Hematopoietic multipotent progenitor cell treated with erythropoietin and hydrocortisone succinate and interleukin-3 and kit ligand, for 4 days (in vitro differentiated cells): ENCODE results near the gene CENPF.

Experiments
- DNase-seq: peaks from one replicate; pipeline ENCODE4 v3.0.0-alpha.2; 2015

CENPF gene

DNA sequence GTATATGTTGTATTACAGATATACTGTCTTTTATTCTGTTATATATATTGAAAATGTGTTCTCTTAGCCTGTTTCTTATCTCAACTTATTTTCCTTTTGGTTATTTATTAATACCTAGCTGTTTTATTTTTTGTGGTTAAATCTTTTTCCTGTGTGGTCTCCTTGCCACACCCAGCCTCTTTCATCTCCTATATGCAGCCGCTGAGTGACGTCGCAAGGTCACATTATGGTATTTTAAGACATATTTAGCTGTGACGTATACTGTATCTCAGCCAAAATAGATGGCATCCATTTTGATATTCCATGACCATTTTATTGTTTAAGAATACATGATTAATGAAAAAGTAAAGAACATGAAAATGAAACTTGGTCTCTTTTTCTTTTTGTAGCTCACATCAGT is 29.1 kb downstream of the CENPF start:
- peak; percentile 28 for DNase-seq

DNA sequence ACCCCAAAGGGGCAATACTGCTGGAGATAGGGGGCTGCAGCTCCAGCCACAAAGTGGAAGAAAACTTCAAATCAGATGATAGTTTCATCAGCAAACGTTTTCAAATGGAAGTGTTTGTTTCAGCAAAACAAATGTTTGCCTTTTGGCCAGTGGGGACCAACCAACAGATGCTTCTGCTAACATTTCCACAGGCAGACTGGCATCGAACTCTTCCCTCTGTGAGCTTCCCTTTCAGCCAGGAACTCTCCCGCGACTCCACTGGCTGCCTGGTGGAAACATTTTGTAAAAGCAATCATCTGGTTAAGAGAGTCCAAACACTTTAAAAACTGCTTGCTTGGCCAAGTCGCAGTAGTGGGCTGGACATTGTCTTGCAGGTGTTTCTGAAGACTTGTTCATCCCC is 30.7 kb downstream of the CENPF start:
- no peak for DNase-seq

DNA sequence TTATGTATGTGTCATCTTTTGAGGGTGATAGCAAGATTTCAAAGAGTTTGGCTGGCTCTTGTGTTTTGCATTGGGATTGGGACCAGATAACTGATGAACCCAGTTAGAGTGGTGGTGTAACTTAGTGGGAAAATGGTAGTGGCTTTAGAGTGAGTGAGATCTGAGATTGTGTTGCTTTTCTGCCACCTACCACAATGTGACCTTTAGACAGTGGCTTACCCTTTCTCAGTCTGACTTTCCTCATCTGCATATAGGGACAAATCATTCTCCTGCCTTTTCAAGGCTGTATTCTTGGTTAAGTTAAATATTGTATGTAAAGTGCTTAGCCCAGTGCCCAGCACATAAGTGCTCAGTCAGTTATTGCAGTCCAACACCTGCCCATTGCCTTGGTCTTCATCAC is 31.3 kb downstream of the CENPF start:
- DNase-seq = no peak

DNA sequence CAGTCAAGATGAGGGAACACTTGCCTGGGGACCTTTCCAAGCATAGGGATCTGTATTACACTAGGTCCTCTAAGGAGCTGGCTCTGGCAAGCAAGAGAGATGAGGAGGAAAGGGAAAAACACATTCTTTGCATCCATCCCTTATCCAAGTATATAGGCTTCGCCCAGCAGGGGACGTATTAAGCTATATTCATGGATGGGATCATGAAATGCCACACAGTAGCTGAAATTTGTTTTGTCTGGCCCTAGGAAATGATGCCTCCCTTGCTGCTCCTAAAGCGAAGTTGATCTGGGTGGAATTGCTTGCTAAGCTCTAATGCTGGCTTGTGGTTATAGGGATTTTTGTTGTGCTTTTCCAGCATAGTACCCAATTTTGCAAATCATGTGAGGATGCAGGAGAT is 32.1 kb downstream of the CENPF start:
- no peak for DNase-seq

- no peak for DNase-seq
Measured at GRCh38 chr1:214635506-214635905, 32.5 kb downstream of the CENPF start.

- no peak for DNase-seq
Measured at GRCh38 chr1:214636436-214636835, 33.4 kb downstream of the CENPF start.

- no peak for DNase-seq
Measured at GRCh38 chr1:214637125-214637524, 34.1 kb downstream of the CENPF start.

- DNase-seq = peak; percentile 69
Measured at GRCh38 chr1:214637722-214638458, 34.9 kb downstream of the CENPF start.

DNA sequence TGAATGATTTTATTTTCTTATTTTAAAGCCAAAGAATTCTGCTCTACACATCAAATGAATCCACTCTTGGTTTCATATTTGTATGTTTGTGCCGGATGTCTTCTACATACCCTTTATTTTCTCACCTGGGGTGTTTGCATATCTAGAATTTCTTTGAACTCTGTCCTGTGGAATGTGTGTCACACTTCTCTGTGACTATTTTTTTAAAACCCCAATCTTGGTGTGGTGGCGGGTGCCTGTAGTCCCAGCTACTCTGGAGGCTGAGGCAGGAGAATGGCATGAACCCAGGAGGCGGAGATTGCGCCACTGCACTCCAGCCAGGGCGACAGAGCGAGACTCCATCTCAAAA is 35.4 kb downstream of the CENPF start:
- no peak for DNase-seq

GRCh38 chr1:214638997-214639396 is 36.0 kb downstream of the CENPF start:
- DNase-seq = no peak

DNA sequence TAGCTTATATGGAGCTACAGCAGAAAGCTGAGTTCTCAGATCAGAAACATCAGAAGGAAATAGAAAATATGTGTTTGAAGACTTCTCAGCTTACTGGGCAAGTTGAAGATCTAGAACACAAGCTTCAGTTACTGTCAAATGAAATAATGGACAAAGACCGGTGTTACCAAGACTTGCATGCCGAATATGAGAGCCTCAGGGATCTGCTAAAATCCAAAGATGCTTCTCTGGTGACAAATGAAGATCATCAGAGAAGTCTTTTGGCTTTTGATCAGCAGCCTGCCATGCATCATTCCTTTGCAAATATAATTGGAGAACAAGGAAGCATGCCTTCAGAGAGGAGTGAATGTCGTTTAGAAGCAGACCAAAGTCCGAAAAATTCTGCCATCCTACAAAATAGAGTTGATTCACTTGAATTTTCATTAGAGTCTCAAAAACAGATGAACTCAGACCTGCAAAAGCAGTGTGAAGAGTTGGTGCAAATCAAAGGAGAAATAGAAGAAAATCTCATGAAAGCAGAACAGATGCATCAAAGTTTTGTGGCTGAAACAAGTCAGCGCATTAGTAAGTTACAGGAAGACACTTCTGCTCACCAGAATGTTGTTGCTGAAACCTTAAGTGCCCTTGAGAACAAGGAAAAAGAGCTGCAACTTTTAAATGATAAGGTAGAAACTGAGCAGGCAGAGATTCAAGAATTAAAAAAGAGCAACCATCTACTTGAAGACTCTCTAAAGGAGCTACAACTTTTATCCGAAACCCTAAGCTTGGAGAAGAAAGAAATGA is 37.6 kb downstream of the CENPF start:
- DNase-seq = no peak

- no peak for DNase-seq
Measured at GRCh38 chr1:214641214-214641895, 38.4 kb downstream of the CENPF start.

- no peak for DNase-seq
Measured at GRCh38 chr1:214643030-214643429, 40.0 kb downstream of the CENPF start.

DNA sequence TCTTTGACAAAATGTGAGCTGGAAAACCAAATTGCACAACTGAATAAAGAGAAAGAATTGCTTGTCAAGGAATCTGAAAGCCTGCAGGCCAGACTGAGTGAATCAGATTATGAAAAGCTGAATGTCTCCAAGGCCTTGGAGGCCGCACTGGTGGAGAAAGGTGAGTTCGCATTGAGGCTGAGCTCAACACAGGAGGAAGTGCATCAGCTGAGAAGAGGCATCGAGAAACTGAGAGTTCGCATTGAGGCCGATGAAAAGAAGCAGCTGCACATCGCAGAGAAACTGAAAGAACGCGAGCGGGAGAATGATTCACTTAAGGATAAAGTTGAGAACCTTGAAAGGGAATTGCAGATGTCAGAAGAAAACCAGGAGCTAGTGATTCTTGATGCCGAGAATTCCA is 42.7 kb downstream of the CENPF start:
- no peak for DNase-seq

- DNase-seq = no peak
Measured at GRCh38 chr1:214648801-214649200, 45.8 kb downstream of the CENPF start.

- DNase-seq = no peak
Measured at GRCh38 chr1:214649607-214650006, 46.6 kb downstream of the CENPF start.

DNA sequence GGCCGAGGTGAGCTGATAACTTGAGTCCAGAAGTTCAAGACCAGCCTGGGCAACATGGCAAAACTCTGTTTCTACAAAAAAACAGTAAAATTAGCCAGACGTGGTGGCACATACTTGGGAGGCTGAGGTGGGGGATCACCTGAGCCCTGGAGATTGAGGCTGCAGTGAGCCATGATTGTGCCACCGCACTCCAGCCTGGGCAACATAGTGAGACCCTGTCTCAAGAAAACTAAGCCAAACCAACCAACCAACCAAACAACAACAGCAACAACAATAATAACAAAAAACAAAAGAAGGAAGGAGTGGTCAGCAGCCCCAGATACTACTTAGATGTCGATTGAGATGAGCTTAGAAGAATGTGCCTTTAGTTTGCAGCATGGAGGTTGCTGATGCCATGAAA is 47.7 kb downstream of the CENPF start:
- DNase-seq = no peak

DNA sequence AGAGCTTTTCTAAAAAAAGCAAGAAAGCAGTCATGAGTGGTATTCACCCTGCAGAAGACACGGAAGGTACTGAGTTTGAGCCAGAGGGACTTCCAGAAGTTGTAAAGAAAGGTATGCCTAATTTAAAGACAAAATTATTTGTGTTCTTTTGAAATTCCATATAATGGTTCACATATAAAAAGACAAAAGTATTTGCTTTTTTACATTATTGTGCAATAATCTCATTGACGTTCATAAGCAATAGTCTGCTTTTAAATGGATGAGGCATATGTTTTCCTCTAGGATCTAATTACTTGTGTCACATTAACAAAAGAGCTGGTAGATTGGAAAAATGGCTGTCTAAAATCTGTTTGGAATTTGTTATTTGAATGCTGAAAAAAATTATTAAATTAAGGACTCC is 54.3 kb downstream of the CENPF start:
- no peak for DNase-seq

GRCh38 chr1:214658175-214658574 is 55.2 kb downstream of the CENPF start:
- DNase-seq = no peak

GRCh38 chr1:214658785-214659184 is 55.8 kb downstream of the CENPF start:
- no peak for DNase-seq

DNA sequence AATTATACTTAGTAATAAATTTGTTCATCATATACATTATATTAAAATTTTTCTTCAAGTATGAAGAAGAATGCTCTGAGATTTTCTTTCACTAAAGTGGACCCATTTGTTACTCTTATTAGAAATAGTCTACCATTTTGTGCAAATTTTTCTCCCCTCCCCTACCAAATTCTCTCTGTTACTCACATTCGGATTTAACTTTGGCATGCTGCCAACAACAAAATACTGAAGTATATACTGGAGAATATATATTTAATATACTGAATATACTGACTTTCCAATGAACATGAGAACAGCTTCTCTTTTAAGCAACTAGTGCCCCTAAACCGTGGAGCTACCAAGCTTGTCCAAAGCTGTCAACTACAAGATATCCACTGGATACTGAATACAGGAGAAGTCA is 57.2 kb downstream of the CENPF start:
- DNase-seq = no peak

DNA sequence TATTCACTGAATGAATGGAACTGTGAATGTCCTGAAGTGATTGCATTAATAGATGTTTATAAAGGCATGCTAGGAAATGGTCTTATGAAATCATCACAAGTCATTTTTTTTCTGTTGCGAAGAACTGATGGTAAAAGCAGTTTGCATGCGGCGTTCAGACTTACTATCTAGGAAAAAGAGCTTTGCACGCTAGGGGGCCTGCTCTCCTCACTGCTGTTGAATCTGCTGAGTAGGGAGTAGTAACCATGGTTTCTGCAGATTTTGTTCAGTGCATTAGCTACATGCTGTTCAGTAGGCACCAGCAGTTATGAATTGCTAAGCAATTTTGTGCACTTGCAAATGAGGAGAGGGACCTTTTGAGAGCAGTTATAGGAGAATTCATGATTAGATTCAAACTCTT is 57.9 kb downstream of the CENPF start:
- DNase-seq = peak; percentile 13

DNA sequence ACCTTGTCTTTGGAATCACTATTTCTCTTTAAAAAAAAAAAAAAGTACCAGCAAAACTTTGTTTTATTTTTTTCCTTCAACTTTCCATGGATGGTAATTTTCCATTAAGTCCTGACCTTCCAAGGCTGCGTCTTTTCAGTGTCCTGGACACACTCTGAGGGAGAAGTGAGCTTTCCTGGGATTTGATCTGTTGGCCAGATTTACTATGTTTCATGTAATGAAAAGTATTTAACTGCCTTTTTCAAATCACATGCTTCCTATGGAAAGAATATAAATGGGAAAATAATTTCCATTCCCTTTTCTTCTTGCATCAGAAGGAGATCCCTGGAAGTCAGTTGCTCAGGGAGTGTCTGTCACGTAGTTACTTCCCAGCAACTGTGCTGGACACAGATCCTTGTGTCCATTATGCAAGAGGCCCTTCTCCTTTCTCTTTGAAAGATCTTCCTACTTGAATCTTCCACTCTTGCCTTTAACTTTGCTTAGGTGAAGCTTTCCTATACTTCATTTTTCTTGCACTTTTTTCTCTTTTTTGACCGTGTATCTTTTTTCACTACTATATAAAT is 59.3 kb downstream of the CENPF start:
- no peak for DNase-seq
